Gastroesophageal sphincter (tissue), 4 donors: ENCODE measurements around the gene EEF1AKMT1. TPM values are rescaled to one million over a fixed set of nuclear protein-coding genes. Genes with fewer than 3 reads are reported as not detected.

Source experiments
- ATAC-seq: fragments of 150-250 bp; one replicate; pipeline ENCODE4 v1.9.1; 2016; ENCODE audit warnings: mild to moderate bottlenecking, moderate library complexity
- H3K27ac ChIP-seq, 4 donors: fragments of 200-600 bp; sonication (generic) in 3 of 4; 1 replicate in 3 of 4; 2 replicates in 1 of 4; pipeline ENCODE4 v1.5.1; 2016 to 2019
- H3K27me3 ChIP-seq: fragments of 200-600 bp; sonication (generic); one replicate; pipeline ENCODE4 v1.5.1; 2019
- H3K36me3 ChIP-seq, 2 donors: fragments of 200-600 bp; sonication (generic); one replicate each; pipeline ENCODE4 v1.5.1; 2019; ENCODE audit warnings: control low read depth in 1 of 2
- H3K4me1 ChIP-seq, 3 donors: fragments of 200-600 bp; sonication (generic); 1 replicate in 2 of 3; 2 replicates in 1 of 3; pipeline ENCODE4 v1.5.1; 2016 to 2019; ENCODE audit warnings: control low read depth in 2 of 3
- H3K4me3 ChIP-seq, 2 donors: fragments of 200-600 bp; sonication (generic); one replicate each; pipeline ENCODE4 v1.5.1; 2019; ENCODE audit warnings: mild to moderate bottlenecking in 1 of 2, moderate library complexity in 1 of 2
- H3K9me3 ChIP-seq, 3 donors: fragments of 200-600 bp; sonication (generic); one replicate each; pipeline ENCODE4 v1.5.1; 2017 to 2019; ENCODE audit warnings: control low read depth in 2 of 3
- EP300 ChIP-seq: sonication (generic); formaldehyde crosslinking; IDR thresholded peaks from one replicate; pipeline ENCODE4 v1.6.1; 2017; ENCODE audit warnings: antibody characterized with exemption, mild to moderate bottlenecking
- POLR2A ChIP-seq, 2 donors: fragments of 450-650 bp; IDR thresholded peaks; one replicate each; pipeline ENCODE4 v1.6.1; 2017; ENCODE audit warnings: antibody characterized with exemption in 2 of 2, mild to moderate bottlenecking in 2 of 2, moderate library complexity in 1 of 2
- POLR2AphosphoS5 ChIP-seq: sonication (generic); formaldehyde crosslinking; IDR thresholded peaks from one replicate; pipeline ENCODE4 v1.6.1; 2017; ENCODE audit warnings: antibody characterized with exemption
- WGBS, 2 donors: methylation state at CpG; one replicate each; pipeline ENCODE4 v1.1.5; 2018; ENCODE audit warnings: low coverage in 1 of 2; 5-methylcytosine and 5-hydroxymethylcytosine counted together
- total RNA-seq, 4 donors: library from RNA; depleted of rRNA; stranded (reverse); fragments of >200 nt; gene quantifications; one replicate each; pipeline ENCODE4 v1.1.0, GENCODE V29; 2016
- TF ChIP-seq, protein P1 (sequence below), 4 experiments: fragments of 200-600 bp in 2 of 4; fragments of 450-650 bp in 2 of 4; sonication (generic) in 1 of 4; IDR thresholded peaks; one replicate each; pipeline ENCODE4 v1.5.1; 2017 to 2019; ENCODE audit warnings: antibody characterized with exemption in 4 of 4, mild to moderate bottlenecking in 2 of 4, moderate library complexity in 2 of 4

Gene EEF1AKMT1
- total RNA-seq, 4 donors from 2014 or later = 13.5 to 39.2 (median 20.3) TPM

DNA sequence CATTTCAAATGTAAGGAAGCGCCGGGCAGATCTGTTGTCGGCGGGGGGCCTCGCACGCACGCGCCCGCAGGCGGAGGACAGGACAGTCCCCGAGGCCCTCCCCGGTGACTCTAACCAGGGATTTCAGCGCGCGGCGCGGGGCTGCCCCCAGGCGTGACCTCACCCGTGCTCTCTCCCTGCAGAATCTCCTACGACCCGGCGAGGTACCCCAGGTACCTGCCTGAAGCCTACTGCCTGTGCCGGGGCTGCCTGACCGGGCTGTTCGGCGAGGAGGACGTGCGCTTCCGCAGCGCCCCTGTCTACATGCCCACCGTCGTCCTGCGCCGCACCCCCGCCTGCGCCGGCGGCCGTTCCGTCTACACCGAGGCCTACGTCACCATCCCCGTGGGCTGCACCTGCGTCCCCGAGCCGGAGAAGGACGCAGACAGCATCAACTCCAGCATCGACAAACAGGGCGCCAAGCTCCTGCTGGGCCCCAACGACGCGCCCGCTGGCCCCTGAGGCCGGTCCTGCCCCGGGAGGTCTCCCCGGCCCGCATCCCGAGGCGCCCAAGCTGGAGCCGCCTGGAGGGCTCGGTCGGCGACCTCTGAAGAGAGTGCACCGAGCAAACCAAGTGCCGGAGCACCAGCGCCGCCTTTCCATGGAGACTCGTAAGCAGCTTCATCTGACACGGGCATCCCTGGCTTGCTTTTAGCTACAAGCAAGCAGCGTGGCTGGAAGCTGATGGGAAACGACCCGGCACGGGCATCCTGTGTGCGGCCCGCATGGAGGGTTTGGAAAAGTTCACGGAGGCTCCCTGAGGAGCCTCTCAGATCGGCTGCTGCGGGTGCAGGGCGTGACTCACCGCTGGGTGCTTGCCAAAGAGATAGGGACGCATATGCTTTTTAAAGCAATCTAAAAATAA is 52.1 kb downstream of the EEF1AKMT1 start:
- H3K36me3 ChIP-seq = no peaks in the 10 kb centered on the region

DNA sequence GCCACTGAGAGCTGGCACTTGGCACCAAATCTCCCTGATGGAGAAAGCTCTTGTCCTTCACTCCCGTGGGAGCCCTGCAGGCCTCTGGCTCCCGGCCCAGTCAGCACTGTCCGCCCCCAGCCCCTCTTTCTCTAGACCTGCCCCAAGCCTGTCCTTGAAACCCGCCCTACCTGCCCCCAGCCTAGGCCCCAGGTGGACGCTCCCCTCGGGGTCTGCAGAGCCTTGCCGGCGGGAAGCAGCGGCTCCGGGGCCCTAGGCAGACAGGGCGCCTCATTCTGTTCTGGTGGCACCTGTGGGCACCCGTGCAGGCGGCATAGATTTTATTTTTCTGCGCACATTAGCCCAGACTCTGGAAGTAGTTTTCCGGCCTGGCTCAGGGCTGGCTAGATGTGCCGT is 52.7 kb downstream of the EEF1AKMT1 start:
- H3K36me3 ChIP-seq = no peaks in the 10 kb centered on the region
- peaks cover 0 to 16% (median 3%) of the 10 kb centered on the region in 3 donors for H3K4me1 ChIP-seq
- H3K27ac ChIP-seq = no peak overlapping the region
- H3K9me3 ChIP-seq = no peaks in the 10 kb centered on the region
- TF ChIP-seq POLR2AphosphoS5 = no peak
- no peak for TF ChIP-seq POLR2A (IDR thresholded peaks at IDR 0.05)
- TF ChIP-seq, protein P1, sequence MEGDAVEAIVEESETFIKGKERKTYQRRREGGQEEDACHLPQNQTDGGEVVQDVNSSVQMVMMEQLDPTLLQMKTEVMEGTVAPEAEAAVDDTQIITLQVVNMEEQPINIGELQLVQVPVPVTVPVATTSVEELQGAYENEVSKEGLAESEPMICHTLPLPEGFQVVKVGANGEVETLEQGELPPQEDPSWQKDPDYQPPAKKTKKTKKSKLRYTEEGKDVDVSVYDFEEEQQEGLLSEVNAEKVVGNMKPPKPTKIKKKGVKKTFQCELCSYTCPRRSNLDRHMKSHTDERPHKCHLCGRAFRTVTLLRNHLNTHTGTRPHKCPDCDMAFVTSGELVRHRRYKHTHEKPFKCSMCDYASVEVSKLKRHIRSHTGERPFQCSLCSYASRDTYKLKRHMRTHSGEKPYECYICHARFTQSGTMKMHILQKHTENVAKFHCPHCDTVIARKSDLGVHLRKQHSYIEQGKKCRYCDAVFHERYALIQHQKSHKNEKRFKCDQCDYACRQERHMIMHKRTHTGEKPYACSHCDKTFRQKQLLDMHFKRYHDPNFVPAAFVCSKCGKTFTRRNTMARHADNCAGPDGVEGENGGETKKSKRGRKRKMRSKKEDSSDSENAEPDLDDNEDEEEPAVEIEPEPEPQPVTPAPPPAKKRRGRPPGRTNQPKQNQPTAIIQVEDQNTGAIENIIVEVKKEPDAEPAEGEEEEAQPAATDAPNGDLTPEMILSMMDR (IDR thresholded peaks at IDR 0.05) = no peak
- no peak for TF ChIP-seq EP300
- no peak for ATAC-seq
- H3K27me3 ChIP-seq = no peaks in the 10 kb centered on the region
- peak overlapping the region in 1 of 2 donors; percentile 53 for H3K4me3 ChIP-seq
- WGBS, 2 donors = 80% methylated on average over 1 of the region's 16 CpGs

More for the DNA sequence above, 52.1 kb downstream of the EEF1AKMT1 start:
- Histone ChIP-seq H3K4me3 (peak overlapping the region; percentile 2 to 53), H3K27ac (no peak overlapping the region), H3K9me3 (no peaks in the 10 kb centered on the region), H3K27me3 (no peaks in the 10 kb centered on the region), H3K4me1 (peaks cover 0 to 16% (median 3%) of the 10 kb centered on the region in 3 donors)
- 9 to 44% methylated on average over 5 to 9 of the region's 81 CpGs for WGBS, 2 donors
- TF ChIP-seq POLR2AphosphoS5 (peak; percentile 5), POLR2A (IDR thresholded peaks at IDR 0.05) (no peak), EP300 (no peak)
- TF ChIP-seq, protein P1 (IDR thresholded peaks at IDR 0.05) = no peak
- ATAC-seq = no peak

DNA sequence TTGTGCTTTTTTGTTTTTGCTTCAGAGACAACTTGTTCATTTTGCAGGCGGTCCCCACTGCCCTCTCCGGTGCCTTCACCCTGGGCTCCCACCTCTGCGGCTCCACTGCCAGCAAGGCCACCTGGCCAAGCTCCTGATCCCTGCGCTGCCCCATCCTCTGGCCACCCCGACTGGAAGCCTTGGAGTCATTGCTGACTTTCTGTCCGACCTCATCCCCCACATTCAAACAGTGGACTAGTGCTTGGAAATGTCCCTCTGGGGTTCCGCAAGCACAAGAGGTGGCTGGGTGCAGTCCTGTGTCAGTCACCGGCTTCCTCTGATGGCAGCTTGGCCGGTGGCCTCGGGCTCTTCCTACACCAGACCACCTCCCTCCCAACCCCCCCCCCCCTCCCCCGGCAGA is 53.3 kb downstream of the EEF1AKMT1 start:
- 83% methylated on average over 2 of the region's 11 CpGs for WGBS, 2 donors
- Histone ChIP-seq H3K9me3 (no peaks in the 10 kb centered on the region), H3K4me3 (no peak overlapping the region), H3K27ac (no peak overlapping the region), H3K27me3 (no peaks in the 10 kb centered on the region), H3K4me1 (peaks cover 0 to 16% (median 3%) of the 10 kb centered on the region in 3 donors), H3K36me3 (no peaks in the 10 kb centered on the region)
- ATAC-seq = no peak
- TF ChIP-seq POLR2AphosphoS5 = no peak
- TF ChIP-seq, protein P1 (IDR thresholded peaks at IDR 0.05) = no peak

DNA sequence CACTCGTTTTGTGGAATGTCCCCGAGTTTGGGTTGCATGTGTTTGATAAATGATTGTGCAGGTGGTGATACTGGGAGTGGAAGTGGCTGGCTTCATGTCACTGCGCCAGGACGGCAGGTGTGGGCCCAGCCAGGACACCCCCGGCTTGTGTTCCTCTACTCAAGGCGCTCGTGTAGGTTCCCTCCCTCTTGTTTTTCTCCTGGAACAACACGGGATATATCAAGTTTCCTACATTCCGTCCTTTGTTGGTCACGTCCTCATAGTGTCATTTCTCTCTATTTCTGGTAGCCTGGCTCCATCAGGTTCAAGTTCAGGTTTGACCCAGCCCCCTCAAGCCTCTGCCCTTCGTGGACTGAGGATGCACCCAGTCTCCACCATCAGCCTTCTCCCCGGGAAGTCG is 54.0 kb downstream of the EEF1AKMT1 start:
- Histone ChIP-seq H3K9me3 (no peaks in the 10 kb centered on the region), H3K27ac (no peak overlapping the region), H3K36me3 (no peaks in the 10 kb centered on the region), H3K27me3 (no peaks in the 10 kb centered on the region), H3K4me1 (peaks cover 0 to 21% (median 3%) of the 10 kb centered on the region in 3 donors), H3K4me3 (no peak overlapping the region)
- TF ChIP-seq POLR2AphosphoS5 (no peak), EP300 (no peak), POLR2A (IDR thresholded peaks at IDR 0.05) (no peak)
- TF ChIP-seq, protein P1 (IDR thresholded peaks at IDR 0.05) = no peak
- ATAC-seq = no peak
- WGBS, 2 donors = 81 to 96% methylated on average over 9 to 11 of the region's 13 CpGs
